ENCODE data around the gene FBXL19.

The FBXL19 gene

DNA sequence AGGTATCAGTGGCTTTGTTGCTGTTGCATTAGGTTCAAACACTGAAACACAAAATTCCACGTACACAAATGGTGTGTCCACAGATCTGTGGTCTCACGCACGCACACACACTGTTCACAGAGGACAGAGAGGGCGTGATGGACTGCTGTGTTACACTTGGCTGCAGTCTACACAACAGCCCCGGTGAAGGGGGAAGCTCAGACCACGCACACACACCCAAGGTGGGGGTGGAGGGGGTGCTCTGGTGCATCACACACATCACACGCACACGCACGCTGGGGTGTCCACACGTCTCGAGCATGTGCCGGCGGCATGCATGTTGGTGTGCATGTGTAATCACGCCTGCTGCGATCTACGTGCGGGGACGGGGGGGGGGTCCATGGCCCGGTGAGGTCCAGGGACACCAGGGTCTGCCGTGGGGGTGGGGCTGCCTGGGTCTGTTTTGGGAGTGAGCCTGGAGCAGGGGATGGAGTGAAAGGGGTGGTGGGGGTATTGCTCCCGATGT, 69.0 kb downstream of the FBXL19 start:
- Histone ChIP-seq H3K36me3 (peaks cover 4% of the 10 kb centered on the region), H3K4me3 (ENCODE audit: low read depth, low read length) (no peak overlapping the region), H3K27ac (no peak overlapping the region), H3K27me3 (ENCODE audit: insufficient read depth, low read depth, severe bottlenecking) (no peaks in the 10 kb centered on the region), H3K9me3 (ENCODE audit: severe bottlenecking) (no peaks in the 10 kb centered on the region)
- no peak for DNase-seq
- TF ChIP-seq, protein P1, sequence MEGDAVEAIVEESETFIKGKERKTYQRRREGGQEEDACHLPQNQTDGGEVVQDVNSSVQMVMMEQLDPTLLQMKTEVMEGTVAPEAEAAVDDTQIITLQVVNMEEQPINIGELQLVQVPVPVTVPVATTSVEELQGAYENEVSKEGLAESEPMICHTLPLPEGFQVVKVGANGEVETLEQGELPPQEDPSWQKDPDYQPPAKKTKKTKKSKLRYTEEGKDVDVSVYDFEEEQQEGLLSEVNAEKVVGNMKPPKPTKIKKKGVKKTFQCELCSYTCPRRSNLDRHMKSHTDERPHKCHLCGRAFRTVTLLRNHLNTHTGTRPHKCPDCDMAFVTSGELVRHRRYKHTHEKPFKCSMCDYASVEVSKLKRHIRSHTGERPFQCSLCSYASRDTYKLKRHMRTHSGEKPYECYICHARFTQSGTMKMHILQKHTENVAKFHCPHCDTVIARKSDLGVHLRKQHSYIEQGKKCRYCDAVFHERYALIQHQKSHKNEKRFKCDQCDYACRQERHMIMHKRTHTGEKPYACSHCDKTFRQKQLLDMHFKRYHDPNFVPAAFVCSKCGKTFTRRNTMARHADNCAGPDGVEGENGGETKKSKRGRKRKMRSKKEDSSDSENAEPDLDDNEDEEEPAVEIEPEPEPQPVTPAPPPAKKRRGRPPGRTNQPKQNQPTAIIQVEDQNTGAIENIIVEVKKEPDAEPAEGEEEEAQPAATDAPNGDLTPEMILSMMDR (IDR thresholded peaks at IDR 0.05; ENCODE audit: low read depth, low read length): no peak

DNA sequence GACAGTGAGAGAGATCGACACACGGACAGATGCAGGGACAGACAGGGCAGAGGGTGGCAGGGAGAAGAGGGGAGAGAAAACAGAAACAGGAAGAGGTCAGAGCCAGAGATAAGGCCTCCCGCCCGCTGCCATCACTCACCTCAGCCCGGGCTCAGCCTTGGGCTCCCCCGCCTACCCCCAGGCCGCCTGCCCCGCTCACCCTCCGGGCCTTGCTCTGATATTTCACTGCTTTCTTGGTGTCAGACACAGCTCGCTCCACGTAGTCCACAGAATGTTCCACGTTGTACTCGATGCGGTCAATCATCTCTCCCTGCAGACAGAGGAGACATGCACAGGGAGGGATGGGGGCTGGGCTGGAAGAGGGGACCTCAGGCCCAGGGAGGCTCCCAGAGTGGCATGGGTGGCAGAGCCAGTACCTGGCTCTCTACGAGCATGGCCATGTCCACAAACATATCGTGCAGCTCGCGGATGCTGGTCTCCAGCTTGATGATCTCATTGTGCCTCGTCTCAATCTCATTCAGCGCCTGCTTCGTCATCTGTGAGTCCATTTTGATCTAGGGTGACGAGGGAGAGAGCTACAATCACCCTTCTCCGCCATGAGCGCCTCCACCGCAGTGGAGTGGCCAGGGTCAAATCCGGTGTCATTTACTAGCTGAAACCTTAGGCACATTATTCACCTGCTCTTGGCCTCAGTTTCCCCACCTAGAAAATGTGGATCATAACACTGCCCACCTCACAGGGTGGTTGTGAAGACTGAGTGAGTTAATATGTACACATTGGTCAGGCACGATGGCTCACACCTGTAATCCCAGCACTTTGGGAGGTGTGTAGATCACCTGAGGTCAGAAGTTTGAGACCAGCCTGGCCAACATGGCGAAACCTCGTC, 69.8 kb downstream of the FBXL19 start:
- Histone ChIP-seq H3K27me3 (ENCODE audit: insufficient read depth, low read depth, severe bottlenecking) (no peaks in the 10 kb centered on the region), H3K36me3 (no peaks in the 10 kb centered on the region; the same call in 1 of the 2 replicates), H3K9me3 (ENCODE audit: severe bottlenecking) (no peaks in the 10 kb centered on the region), H3K4me3 (ENCODE audit: low read depth, low read length) (no peak overlapping the region), H3K27ac (no peak overlapping the region)
- DNase-seq: no peak
- TF ChIP-seq, protein P1 (IDR thresholded peaks at IDR 0.05; ENCODE audit: low read depth, low read length): no peak

DNA sequence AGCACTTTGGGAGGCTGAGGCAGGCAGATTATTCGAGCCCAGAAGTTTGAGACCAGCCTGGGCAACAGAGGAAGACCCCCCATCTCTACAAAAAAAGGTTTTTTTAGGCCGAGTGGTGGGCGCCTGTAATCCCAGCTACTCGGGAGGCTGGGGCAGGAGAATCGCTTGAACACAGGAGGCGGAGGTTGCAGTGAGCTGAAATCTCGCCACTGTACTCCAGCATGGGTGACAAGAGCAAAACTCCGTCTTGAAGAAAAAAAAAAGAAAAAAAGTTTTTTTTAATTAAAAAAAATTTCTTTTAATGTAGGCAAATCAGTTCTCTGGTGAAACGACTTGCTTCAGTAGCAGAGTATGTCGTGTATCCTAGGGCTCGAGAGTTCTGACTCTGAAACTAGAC, 72.6 kb downstream of the FBXL19 start:
- no peak overlapping the region for H3K27ac ChIP-seq
- peaks cover 4% of the 10 kb centered on the region for H3K36me3 ChIP-seq
- DNase-seq: no peak
- no peak overlapping the region for H3K4me3 ChIP-seq (ENCODE audit: low read depth, low read length)
- H3K9me3 ChIP-seq (ENCODE audit: severe bottlenecking): no peaks in the 10 kb centered on the region
- no peaks in the 10 kb centered on the region for H3K27me3 ChIP-seq (ENCODE audit: insufficient read depth, low read depth, severe bottlenecking)
- TF ChIP-seq, protein P1 (IDR thresholded peaks at IDR 0.05; ENCODE audit: low read depth, low read length): no peak

DNA sequence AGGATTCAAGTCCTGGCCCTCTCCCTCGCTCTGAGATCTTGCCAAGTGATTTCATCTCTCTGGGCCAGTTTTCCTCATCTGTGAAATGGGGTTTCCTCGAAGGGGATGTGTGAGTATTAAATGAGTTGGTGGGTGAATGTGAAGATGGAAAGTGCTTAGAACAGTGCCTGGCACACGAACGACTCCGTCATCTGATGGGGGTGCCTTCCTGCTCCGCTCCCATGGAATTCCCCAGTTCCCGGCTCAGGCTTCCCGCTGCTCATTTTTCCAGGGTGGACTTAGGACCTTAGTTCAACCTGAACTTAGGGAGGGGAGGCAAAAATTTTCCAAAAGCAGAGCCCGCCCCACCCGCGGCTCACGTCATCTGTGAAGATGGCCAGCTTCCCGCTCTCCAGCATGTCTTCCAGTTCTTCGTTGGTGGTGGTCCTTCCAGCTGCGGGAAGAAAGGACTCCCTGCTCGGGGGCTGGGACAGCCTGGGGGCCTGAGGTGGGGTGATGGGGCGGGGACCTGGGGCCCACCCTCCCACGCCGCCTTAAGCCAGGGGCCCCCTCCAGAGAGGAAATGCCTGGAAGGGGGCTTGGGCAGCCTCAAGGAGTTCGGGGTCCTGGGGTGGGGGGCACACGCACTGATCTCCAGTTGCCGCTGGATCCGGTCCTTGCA, 73.1 kb downstream of the FBXL19 start:
- H3K9me3 ChIP-seq (ENCODE audit: severe bottlenecking): no peaks in the 10 kb centered on the region
- H3K27me3 ChIP-seq (ENCODE audit: insufficient read depth, low read depth, severe bottlenecking): no peaks in the 10 kb centered on the region
- no peak for DNase-seq
- H3K36me3 ChIP-seq: peaks cover 4% of the 10 kb centered on the region
- TF ChIP-seq, protein P1 (IDR thresholded peaks at IDR 0.05; ENCODE audit: low read depth, low read length): no peak
- no peak overlapping the region for H3K4me3 ChIP-seq (ENCODE audit: low read depth, low read length)
- H3K27ac ChIP-seq: no peak overlapping the region

DNA sequence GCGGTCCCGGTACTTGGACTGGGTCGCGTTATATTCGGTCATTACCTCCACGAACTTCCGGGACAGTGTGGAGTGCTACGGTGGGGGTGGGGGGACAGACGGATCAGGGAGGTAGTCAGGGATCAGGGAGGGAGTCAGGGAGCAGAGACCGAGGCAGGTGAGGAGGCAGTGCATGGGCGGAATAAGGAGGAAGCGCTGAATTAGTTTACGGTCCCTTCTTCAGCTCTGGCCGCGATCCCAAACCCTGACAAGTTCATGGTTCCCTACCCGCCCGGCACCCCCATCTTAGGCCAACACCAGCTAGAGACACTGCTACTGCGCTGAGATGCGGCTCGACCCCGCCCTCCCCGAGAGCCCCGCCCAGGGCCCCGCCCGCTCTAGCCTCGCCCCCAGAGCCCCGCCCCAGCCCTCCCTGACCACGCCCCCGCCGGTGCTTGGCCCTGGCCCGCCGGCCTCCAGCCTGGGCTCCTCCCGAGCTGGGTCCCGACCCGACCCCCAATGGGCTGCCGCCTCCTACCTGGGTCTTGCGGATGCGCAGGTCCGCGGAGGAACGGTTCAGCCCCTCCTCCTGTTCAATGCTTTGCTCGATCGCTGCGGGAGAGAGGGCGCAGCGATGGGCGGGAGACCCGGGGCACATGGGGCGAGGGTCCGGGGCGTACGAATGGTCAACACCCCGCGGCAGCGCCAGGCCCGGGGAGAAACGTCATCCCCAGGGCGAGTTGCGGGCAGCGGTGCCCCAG, 73.8 kb downstream of the FBXL19 start:
- Histone ChIP-seq H3K27me3 (ENCODE audit: insufficient read depth, low read depth, severe bottlenecking) (no peaks in the 10 kb centered on the region), H3K27ac (no peak overlapping the region), H3K36me3 (peaks cover 4% of the 10 kb centered on the region), H3K9me3 (ENCODE audit: severe bottlenecking) (no peaks in the 10 kb centered on the region), H3K4me3 (ENCODE audit: low read depth, low read length) (no peak overlapping the region)
- TF ChIP-seq, protein P1 (IDR thresholded peaks at IDR 0.05; ENCODE audit: low read depth, low read length): no peak
- DNase-seq: no peak

Measured in WERI-Rb-1 (cell line).